NCI-H2171 (cell line): ENCODE data around the gene KCNIP4.

ENCODE experiments used
- DNase-seq: peaks from one replicate; lab custom pipeline; 2025; lab: John Stamatoyannopoulos, UW

Gene KCNIP4

GRCh38 chr4:20944451-20944850, 1004.1 kb downstream of the KCNIP4 start:
- no peak for DNase-seq

- DNase-seq: no peak
Measured at GRCh38 chr4:20938204-20938603, 1010.4 kb downstream of the KCNIP4 start.

- DNase-seq: no peak
Measured at GRCh38 chr4:20926529-20926928, 1022.0 kb downstream of the KCNIP4 start.

- DNase-seq: no peak
Measured at GRCh38 chr4:20925176-20925575, 1023.4 kb downstream of the KCNIP4 start.

- no peak for DNase-seq
Measured at GRCh38 chr4:20922962-20923361, 1025.6 kb downstream of the KCNIP4 start.

- no peak for DNase-seq
Measured at GRCh38 chr4:20916106-20916505, 1032.5 kb downstream of the KCNIP4 start.

- DNase-seq: no peak
Measured at GRCh38 chr4:20904966-20905365, 1043.6 kb downstream of the KCNIP4 start.

- DNase-seq: no peak
Measured at GRCh38 chr4:20901851-20902250, 1046.7 kb downstream of the KCNIP4 start.

- no peak for DNase-seq
Measured at GRCh38 chr4:20899591-20899990, 1049.0 kb downstream of the KCNIP4 start.

- DNase-seq: no peak
Measured at GRCh38 chr4:20895988-20896387, 1052.6 kb downstream of the KCNIP4 start.

- DNase-seq: no peak
Measured at GRCh38 chr4:20895208-20895607, 1053.4 kb downstream of the KCNIP4 start.

- DNase-seq: no peak
Measured at GRCh38 chr4:20890761-20891160, 1057.8 kb downstream of the KCNIP4 start.

- DNase-seq: no peak
Measured at GRCh38 chr4:20889901-20890300, 1058.7 kb downstream of the KCNIP4 start.

- DNase-seq: no peak
Measured at GRCh38 chr4:20883677-20884076, 1064.9 kb downstream of the KCNIP4 start.

- no peak for DNase-seq
Measured at GRCh38 chr4:20883231-20883630, 1065.3 kb downstream of the KCNIP4 start.

GRCh38 chr4:20882500-20882899, 1066.1 kb downstream of the KCNIP4 start:
- DNase-seq: no peak

GRCh38 chr4:20881658-20882057, 1066.9 kb downstream of the KCNIP4 start:
- DNase-seq: no peak

- DNase-seq: no peak
Measured at GRCh38 chr4:20878806-20879205, 1069.8 kb downstream of the KCNIP4 start.

- DNase-seq: no peak
Measured at GRCh38 chr4:20870436-20870835, 1078.1 kb downstream of the KCNIP4 start.

GRCh38 chr4:20868108-20868507, 1080.5 kb downstream of the KCNIP4 start:
- DNase-seq: no peak

GRCh38 chr4:20860878-20861277, 1087.7 kb downstream of the KCNIP4 start:
- no peak for DNase-seq

- DNase-seq: no peak
Measured at GRCh38 chr4:20859097-20859781, 1089.3 kb downstream of the KCNIP4 start.

- no peak for DNase-seq
Measured at GRCh38 chr4:20857081-20857480, 1091.5 kb downstream of the KCNIP4 start.

- DNase-seq: no peak
Measured at GRCh38 chr4:20847124-20847747, 1101.3 kb downstream of the KCNIP4 start.
